ENCODE data around the gene CNEP1R1.

GRCh38 chr16:50010212-50010611 lies 14.8 kb upstream of the CNEP1R1 start:
- no peak for TF ChIP-seq CTCF (IDR thresholded peaks at IDR 0.05 in 2 of 3, conservative IDR thresholded peaks at IDR 0.05 in 1 of 3; ENCODE audit: borderline replicate concordance in 1 of 3, insufficient read depth in 1 of 3, low read depth in 2 of 3, low read length in 2 of 3)
- no peak for TF ChIP-seq POLR2AphosphoS5 (IDR thresholded peaks at IDR 0.05; ENCODE audit: low read depth, low read length)
- TF ChIP-seq SRF (IDR thresholded peaks at IDR 0.05; ENCODE audit: low read depth) = no peak
- no peak for TF ChIP-seq SIN3A (IDR thresholded peaks at IDR 0.05; ENCODE audit: low read depth)
- no peak for TF ChIP-seq EZH2 (IDR thresholded peaks at IDR 0.05)
- no peak for TF ChIP-seq EZH2phosphoT487 (IDR thresholded peaks at IDR 0.05; ENCODE audit: borderline replicate concordance)

Data from HCT116 (cell line).